Transverse colon (tissue), 4 donors: Measurements from ENCODE around the gene PLA1A. TPM values are rescaled to one million over a fixed set of nuclear protein-coding genes. Genes with fewer than 3 reads are reported as not detected.

Experiments
- DNase-seq: peaks from one replicate; pipeline ENCODE4 v3.0.0-alpha.2; 2019
- H3K27ac ChIP-seq, 4 donors: fragments of 200-600 bp; sonication (generic); 2 replicates each; pipeline ENCODE4 v1.5.1; 2016 to 2018; ENCODE audit warnings: inconsistent platforms in 4 of 4
- H3K27me3 ChIP-seq: fragments of 200-600 bp; sonication (generic); 2 replicates; pipeline ENCODE4 v1.5.1; 2017; ENCODE audit warnings: inconsistent platforms
- H3K36me3 ChIP-seq, 4 donors: fragments of 200-600 bp; sonication (generic); 2 replicates each; pipeline ENCODE4 v1.5.1; 2017 to 2019; ENCODE audit warnings: inconsistent platforms in 4 of 4
- H3K4me1 ChIP-seq, 4 donors: fragments of 200-600 bp; sonication (generic); 2 replicates each; pipeline ENCODE4 v1.5.1; 2017 to 2020; ENCODE audit warnings: inconsistent platforms in 4 of 4
- H3K4me3 ChIP-seq, 4 donors: fragments of 200-600 bp; sonication (generic); 1 replicate in 1 of 4; 2 replicates in 3 of 4; pipeline versions ENCODE4 v1.5.1 to v1.6.1; 2017 to 2019; ENCODE audit warnings: inconsistent platforms in 4 of 4
- H3K9me3 ChIP-seq, 2 donors: fragments of 200-600 bp; sonication (generic); 2 replicates each; pipeline ENCODE4 v1.5.1; 2017 to 2019; ENCODE audit warnings: inconsistent platforms in 2 of 2
- CTCF ChIP-seq, 5 experiments: fragments of 200-600 bp in 3 of 5; fragments of 450-650 bp in 2 of 5; sonication (generic) in 3 of 5; IDR thresholded peaks; 1 replicate in 2 of 5; 2 replicates in 3 of 5; pipeline ENCODE4 v1.5.1; 2016 to 2017; ENCODE audit warnings: antibody characterized with exemption in 5 of 5, inconsistent platforms in 3 of 5, mild to moderate bottlenecking in 2 of 5, moderate library complexity in 1 of 5
- EP300 ChIP-seq: sonication (generic); formaldehyde crosslinking; IDR thresholded peaks from one replicate; pipeline ENCODE4 v1.6.1; 2017; ENCODE audit warnings: antibody characterized with exemption, low read depth
- POLR2A ChIP-seq: fragments of 450-650 bp; IDR thresholded peaks from one replicate; pipeline ENCODE4 v1.6.1; 2016; ENCODE audit warnings: antibody characterized with exemption, mild to moderate bottlenecking, moderate library complexity
- POLR2AphosphoS5 ChIP-seq, 3 donors: sonication (generic); formaldehyde crosslinking; IDR thresholded peaks; one replicate each; pipeline ENCODE4 v1.6.1; 2016; ENCODE audit warnings: antibody characterized with exemption in 3 of 3
- WGBS, 2 donors: methylation state at CpG; one replicate each; pipeline ENCODE4 v1.1.5; 2018; ENCODE audit warnings: low coverage in 1 of 2; 5-methylcytosine and 5-hydroxymethylcytosine counted together
- in situ Hi-C, 4 donors: fragments of 200-750 bp; cut with MboI; loops; one replicate each; pipeline versions ENCODE4 v1.15.0 to v1.15.1; 2017; ENCODE audit warnings: low sequenced_read_pairs in 3 of 4, low pct_ligation_motif_present in 1 of 4, low pct_unique_long_range_greater_than_20kb in 1 of 4
- intact Hi-C: fragments of 100-400 bp; cut with DNase I; formaldehyde crosslinking; loops from one replicate; pipeline ENCODE4 v1.15.1; 2023; ENCODE audit warnings: low total_unique reads
- total RNA-seq, 4 donors: library from RNA; depleted of rRNA; stranded (reverse); fragments of >200 nt; gene quantifications; one replicate each; pipeline ENCODE4 v1.1.0, GENCODE V29; 2016

The PLA1A gene
- total RNA-seq, 4 donors from 2014 or later: 0.95 to 3.2 (median 2.2) TPM; not detected in 1

- Histone ChIP-seq H3K9me3 (no peaks in the 10 kb centered on the region), H3K27ac (no peak overlapping the region), H3K4me3 (no peak overlapping the region), H3K4me1 (no peaks in the 10 kb centered on the region), H3K36me3 (no peaks in the 10 kb centered on the region), H3K27me3 (no peaks in the 10 kb centered on the region)
- in situ Hi-C loops (no loop called here), intact Hi-C loops (no loop called here)
- TF ChIP-seq POLR2AphosphoS5 (IDR thresholded peaks at IDR 0.05) (no peak), EP300 (no peak), POLR2A (no peak), CTCF (IDR thresholded peaks at IDR 0.05) (no peak)
- WGBS, 2 donors: 62 to 89% methylated on average over 3 to 5 of the region's 5 CpGs
- no peak for DNase-seq
These were observed 43.8 kb upstream of the PLA1A start for GRCh38 chr3:119553823-119554415.

DNA sequence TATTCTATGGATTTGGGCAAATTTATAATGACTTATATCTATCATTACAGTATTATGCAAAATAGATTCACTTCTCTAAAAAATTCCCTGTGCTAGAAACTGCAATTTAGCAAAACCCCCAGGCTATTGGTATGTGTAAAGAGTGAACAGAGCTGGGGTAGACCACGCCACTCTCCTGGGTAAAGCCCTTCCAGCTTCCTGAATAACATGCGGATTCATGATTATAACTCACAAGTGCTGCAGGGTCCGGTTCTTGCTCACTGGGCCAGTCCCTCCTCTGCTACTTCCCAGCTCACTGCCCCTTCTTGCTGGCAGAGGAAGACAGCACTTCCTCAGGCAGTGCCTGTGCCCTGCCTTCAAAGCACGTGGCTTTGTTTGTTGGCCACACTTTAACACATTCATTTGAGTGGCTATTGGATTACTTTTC, 42.4 kb upstream of the PLA1A start:
- no peaks in the 10 kb centered on the region for H3K36me3 ChIP-seq
- no peak overlapping the region for H3K4me3 ChIP-seq
- H3K27ac ChIP-seq: no peak overlapping the region
- H3K27me3 ChIP-seq: no peaks in the 10 kb centered on the region
- in situ Hi-C loops (no loop called here), intact Hi-C loops (no loop called here)
- H3K9me3 ChIP-seq: no peaks in the 10 kb centered on the region
- no peaks in the 10 kb centered on the region for H3K4me1 ChIP-seq
- TF ChIP-seq EP300: no peak
- no peak for TF ChIP-seq POLR2AphosphoS5 (IDR thresholded peaks at IDR 0.05)
- TF ChIP-seq POLR2A: no peak
- TF ChIP-seq CTCF (IDR thresholded peaks at IDR 0.05): no peak
- no peak for DNase-seq
- 0 to 70% methylated on average over 1 to 4 of the region's 4 CpGs for WGBS, 2 donors

GRCh38 chr3:119555929-119556328, 41.8 kb upstream of the PLA1A start:
- 82% methylated on average over 1 of the region's 1 CpG; no CpG with 5 or more reads in 1 of the 2 donors for WGBS, 2 donors
- Histone ChIP-seq H3K4me1 (no peaks in the 10 kb centered on the region), H3K9me3 (no peaks in the 10 kb centered on the region), H3K36me3 (no peaks in the 10 kb centered on the region), H3K27me3 (no peaks in the 10 kb centered on the region), H3K4me3 (no peak overlapping the region), H3K27ac (no peak overlapping the region)
- DNase-seq: no peak
- in situ Hi-C loops (no loop called here), intact Hi-C loops (no loop called here)
- TF ChIP-seq EP300 (no peak), POLR2AphosphoS5 (IDR thresholded peaks at IDR 0.05) (no peak), POLR2A (no peak), CTCF (IDR thresholded peaks at IDR 0.05) (no peak)

DNA sequence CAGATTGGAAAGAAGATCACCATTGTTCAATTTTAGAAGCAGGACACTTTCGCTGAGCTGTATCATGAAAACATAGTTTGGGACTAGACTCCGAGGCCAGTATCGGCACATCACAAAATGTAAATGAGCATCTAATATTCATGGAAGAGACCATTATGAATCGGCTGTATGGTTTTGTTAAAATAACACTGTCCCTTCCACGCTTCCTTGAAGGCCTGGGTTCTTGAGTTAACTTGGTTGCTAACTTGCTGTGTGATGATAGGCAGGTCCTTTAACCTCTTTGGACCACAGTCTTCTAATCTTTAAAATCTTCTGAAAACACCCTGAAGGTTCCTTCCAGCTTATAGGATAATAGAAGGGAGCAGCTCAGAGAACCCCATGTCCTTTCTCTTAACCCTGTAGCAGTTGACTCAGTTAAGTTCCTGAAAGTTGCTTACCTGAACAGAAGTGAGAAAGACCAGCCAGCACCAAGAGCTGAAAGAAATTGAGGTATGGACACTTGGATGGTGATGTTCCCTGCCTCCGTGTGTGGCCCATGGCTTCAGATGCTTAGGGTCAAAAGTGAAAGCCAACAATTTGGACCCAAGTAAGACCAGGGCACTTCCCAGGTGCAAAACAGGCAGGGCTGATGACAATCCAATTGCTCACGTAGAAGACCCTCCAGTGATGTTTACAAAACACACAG, 40.4 kb upstream of the PLA1A start:
- intact Hi-C loops: no loop called here
- Histone ChIP-seq H3K9me3 (no peaks in the 10 kb centered on the region), H3K27ac (no peak overlapping the region), H3K36me3 (no peaks in the 10 kb centered on the region), H3K4me1 (no peaks in the 10 kb centered on the region), H3K4me3 (no peak overlapping the region), H3K27me3 (no peaks in the 10 kb centered on the region)
- TF ChIP-seq POLR2AphosphoS5 (IDR thresholded peaks at IDR 0.05) (no peak), POLR2A (no peak), CTCF (IDR thresholded peaks at IDR 0.05) (no peak), EP300 (no peak)
- no peak for DNase-seq
- in situ Hi-C loops: no loop called here
- 69 to 81% methylated on average over 7 of the region's 7 CpGs for WGBS, 2 donors
